NT2/D1 (cell line): ENCODE results near the gene OR51B5.

Source experiments
- SUZ12 ChIP-seq: IDR thresholded peaks from 2 replicates; pipeline ENCODE4 v1.6.1; 2011; ENCODE audit not compliant: insufficient read length, insufficient read depth; ENCODE audit errors: extremely low read depth
- YY1 ChIP-seq: IDR thresholded peaks from 2 replicates; pipeline ENCODE4 v1.6.1; 2011; ENCODE audit not compliant: insufficient read length, insufficient read depth
- ZNF274 ChIP-seq: IDR thresholded peaks from 2 replicates; pipeline ENCODE4 v1.6.1; 2011; ENCODE audit warnings: mild to moderate bottlenecking, low read depth, low read length

GRCh38 chr11:5335170-5335569 is 8.2 kb downstream of the OR51B5 start:
- TF ChIP-seq ZNF274 (no peak), YY1 (no peak), SUZ12 (no peak)
